Ishikawa (cell line): ENCODE data around the gene MRPS11.

ENCODE experiments used
- CEBPB ChIP-seq: IDR thresholded peaks from 2 replicates; pipeline ENCODE4 v1.6.1; 2012
- CREB1 ChIP-seq: IDR thresholded peaks from 2 replicates; pipeline ENCODE4 v1.6.1; 2012; ENCODE audit warnings: low read depth
- EGR1 ChIP-seq: IDR thresholded peaks from 2 replicates; pipeline ENCODE4 v1.6.1; 2012
- EP300 ChIP-seq: IDR thresholded peaks from 2 replicates; pipeline ENCODE4 v1.6.1; 2012; ENCODE audit warnings: borderline replicate concordance
- FOXM1 ChIP-seq: IDR thresholded peaks from 2 replicates; pipeline ENCODE4 v1.6.1; 2012; ENCODE audit warnings: low read depth, borderline replicate concordance
- NFIC ChIP-seq: IDR thresholded peaks from 2 replicates; pipeline ENCODE4 v1.6.1; 2012
- RAD21 ChIP-seq: IDR thresholded peaks from 2 replicates; pipeline ENCODE4 v1.6.1; 2012; ENCODE audit warnings: low read depth
- TAF1 ChIP-seq: IDR thresholded peaks from 2 replicates; pipeline ENCODE4 v1.6.1; 2012; ENCODE audit warnings: low read depth, mild to moderate bottlenecking
- TCF12 ChIP-seq: IDR thresholded peaks from 2 replicates; pipeline ENCODE4 v1.6.1; 2012; ENCODE audit warnings: low read depth
- TEAD4 ChIP-seq: IDR thresholded peaks from 2 replicates; pipeline ENCODE4 v1.6.1; 2012
- YY1 ChIP-seq: IDR thresholded peaks from 2 replicates; pipeline ENCODE4 v1.6.1; 2012; ENCODE audit warnings: low read depth
- ZBTB7A ChIP-seq: IDR thresholded peaks from 2 replicates; pipeline ENCODE4 v1.6.1; 2012; ENCODE audit warnings: low read depth
- TF ChIP-seq, protein P1 (sequence below): IDR thresholded peaks from 2 replicates; pipeline ENCODE4 v1.6.1; 2012; ENCODE audit warnings: low read depth, mild to moderate bottlenecking
- TF ChIP-seq, protein P2 (sequence below): IDR thresholded peaks from 2 replicates; pipeline ENCODE4 v1.6.1; 2012
- TF ChIP-seq, protein P3 (sequence below): IDR thresholded peaks from 2 replicates; pipeline ENCODE4 v1.6.1; 2012

MRPS11 gene

DNA sequence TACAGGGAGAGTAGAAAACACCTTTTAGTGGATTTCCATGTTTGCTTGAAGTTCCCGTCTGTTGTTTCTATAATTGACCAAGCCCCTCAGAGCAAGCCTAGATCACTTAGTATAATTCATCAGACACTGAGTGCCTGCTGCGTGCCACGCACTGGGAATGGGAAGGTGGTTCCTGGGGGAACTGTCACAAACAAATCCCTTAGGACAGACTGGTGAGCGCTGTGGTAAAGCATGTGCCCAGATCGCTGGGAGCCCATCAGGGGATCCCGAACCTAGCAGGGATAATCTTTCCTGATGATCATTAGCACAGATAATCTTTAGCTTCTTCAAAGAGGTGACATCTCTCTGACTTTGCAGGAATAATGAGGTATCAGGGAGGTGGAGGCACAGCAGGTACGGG lies 9.6 kb downstream of the MRPS11 start:
- no peak for TF ChIP-seq TCF12
- no peak for TF ChIP-seq TAF1
- no peak for TF ChIP-seq RAD21
- TF ChIP-seq, protein P1, sequence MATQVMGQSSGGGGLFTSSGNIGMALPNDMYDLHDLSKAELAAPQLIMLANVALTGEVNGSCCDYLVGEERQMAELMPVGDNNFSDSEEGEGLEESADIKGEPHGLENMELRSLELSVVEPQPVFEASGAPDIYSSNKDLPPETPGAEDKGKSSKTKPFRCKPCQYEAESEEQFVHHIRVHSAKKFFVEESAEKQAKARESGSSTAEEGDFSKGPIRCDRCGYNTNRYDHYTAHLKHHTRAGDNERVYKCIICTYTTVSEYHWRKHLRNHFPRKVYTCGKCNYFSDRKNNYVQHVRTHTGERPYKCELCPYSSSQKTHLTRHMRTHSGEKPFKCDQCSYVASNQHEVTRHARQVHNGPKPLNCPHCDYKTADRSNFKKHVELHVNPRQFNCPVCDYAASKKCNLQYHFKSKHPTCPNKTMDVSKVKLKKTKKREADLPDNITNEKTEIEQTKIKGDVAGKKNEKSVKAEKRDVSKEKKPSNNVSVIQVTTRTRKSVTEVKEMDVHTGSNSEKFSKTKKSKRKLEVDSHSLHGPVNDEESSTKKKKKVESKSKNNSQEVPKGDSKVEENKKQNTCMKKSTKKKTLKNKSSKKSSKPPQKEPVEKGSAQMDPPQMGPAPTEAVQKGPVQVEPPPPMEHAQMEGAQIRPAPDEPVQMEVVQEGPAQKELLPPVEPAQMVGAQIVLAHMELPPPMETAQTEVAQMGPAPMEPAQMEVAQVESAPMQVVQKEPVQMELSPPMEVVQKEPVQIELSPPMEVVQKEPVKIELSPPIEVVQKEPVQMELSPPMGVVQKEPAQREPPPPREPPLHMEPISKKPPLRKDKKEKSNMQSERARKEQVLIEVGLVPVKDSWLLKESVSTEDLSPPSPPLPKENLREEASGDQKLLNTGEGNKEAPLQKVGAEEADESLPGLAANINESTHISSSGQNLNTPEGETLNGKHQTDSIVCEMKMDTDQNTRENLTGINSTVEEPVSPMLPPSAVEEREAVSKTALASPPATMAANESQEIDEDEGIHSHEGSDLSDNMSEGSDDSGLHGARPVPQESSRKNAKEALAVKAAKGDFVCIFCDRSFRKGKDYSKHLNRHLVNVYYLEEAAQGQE: no peak
- no peak for TF ChIP-seq YY1
- no peak for TF ChIP-seq ZBTB7A

DNA sequence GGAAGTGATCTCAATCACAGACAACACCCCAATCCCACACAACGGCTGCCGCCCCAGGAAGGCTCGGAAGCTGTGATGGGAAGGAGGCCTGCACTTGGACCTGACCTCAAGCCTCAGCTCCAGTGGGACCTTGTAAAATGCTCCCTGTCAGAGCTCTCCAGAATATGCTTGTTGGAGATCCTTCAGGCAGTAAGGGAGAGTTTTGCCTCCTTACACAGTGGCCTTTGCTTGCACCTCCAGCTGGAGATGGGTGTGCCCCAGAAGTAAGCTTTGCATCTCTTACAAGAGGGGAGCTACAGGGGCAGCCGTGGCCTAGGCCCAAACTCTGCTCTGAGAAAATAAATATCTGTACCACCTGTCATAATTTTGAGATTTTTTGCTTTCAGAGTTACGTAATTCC lies 10.4 kb downstream of the MRPS11 start:
- no peak for TF ChIP-seq RAD21
- TF ChIP-seq EGR1: no peak
- TF ChIP-seq, protein P2, sequence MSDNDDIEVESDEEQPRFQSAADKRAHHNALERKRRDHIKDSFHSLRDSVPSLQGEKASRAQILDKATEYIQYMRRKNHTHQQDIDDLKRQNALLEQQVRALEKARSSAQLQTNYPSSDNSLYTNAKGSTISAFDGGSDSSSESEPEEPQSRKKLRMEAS: no peak
- no peak for TF ChIP-seq ZBTB7A
- TF ChIP-seq, protein P1: no peak
- TF ChIP-seq EP300: no peak
- no peak for TF ChIP-seq CREB1
- TF ChIP-seq, protein P3, sequence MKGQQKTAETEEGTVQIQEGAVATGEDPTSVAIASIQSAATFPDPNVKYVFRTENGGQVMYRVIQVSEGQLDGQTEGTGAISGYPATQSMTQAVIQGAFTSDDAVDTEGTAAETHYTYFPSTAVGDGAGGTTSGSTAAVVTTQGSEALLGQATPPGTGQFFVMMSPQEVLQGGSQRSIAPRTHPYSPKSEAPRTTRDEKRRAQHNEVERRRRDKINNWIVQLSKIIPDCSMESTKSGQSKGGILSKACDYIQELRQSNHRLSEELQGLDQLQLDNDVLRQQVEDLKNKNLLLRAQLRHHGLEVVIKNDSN: no peak
- no peak for TF ChIP-seq TEAD4
- no peak for TF ChIP-seq TCF12
- TF ChIP-seq YY1: no peak
- no peak for TF ChIP-seq CEBPB
- no peak for TF ChIP-seq FOXM1
- TF ChIP-seq NFIC: no peak
- no peak for TF ChIP-seq TAF1

DNA sequence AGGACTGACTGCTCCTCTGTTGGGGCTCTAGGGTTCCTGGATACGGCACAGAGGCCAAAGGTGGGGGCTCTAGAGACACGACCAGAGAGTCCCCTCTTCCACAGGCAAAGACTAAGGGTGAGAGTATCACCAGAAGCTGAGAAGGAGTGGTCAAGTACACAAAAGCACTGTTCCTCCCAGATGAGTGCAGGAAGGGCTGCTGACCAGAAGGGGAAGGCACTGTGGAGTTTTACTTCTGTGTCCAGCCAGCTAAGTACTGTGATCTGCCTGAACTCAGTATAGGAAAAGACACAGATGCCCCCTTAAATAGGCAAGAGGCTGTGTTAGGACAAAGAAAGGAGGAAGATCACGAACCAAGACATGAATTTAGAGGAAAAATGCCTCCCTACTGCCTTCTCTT lies 11.7 kb downstream of the MRPS11 start:
- no peak for TF ChIP-seq FOXM1
- no peak for TF ChIP-seq NFIC
- no peak for TF ChIP-seq EGR1
- TF ChIP-seq, protein P1: no peak
- TF ChIP-seq CEBPB: no peak
- no peak for TF ChIP-seq YY1
- no peak for TF ChIP-seq ZBTB7A
- no peak for TF ChIP-seq EP300
- TF ChIP-seq, protein P3: no peak
- no peak for TF ChIP-seq TAF1
- TF ChIP-seq, protein P2: no peak
- TF ChIP-seq CREB1: no peak
- no peak for TF ChIP-seq TCF12
- no peak for TF ChIP-seq RAD21
- TF ChIP-seq TEAD4: no peak

DNA sequence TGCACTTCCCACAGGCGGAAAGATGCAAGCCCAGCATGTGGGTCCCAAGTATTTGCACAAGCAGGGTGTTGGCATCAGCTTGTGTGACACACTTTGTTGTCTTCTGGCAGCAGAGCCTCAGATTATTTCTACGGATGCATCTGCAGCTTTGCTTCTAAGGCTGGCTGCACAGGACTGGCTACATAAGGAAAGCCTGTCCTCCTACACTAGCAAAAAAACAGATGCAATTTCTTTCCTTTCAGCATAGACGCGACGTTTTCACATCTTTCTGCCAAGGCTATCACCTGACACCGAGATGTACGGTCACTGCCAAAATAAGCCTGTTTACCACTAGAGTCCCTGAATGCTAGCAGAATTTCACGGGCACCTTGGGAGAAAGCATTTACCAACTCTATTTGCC lies 13.5 kb downstream of the MRPS11 start:
- TF ChIP-seq, protein P2: no peak
- TF ChIP-seq, protein P1: no peak
- TF ChIP-seq, protein P3: no peak
- no peak for TF ChIP-seq RAD21
- no peak for TF ChIP-seq EP300
- TF ChIP-seq EGR1: no peak
- no peak for TF ChIP-seq CEBPB
- TF ChIP-seq FOXM1: no peak
